ENCODE measurements around the gene CAMSAP1. TPM values are rescaled to one million over a fixed set of nuclear protein-coding genes. Genes with fewer than 3 reads are reported as not detected.

CAMSAP1 gene
- polyA plus RNA-seq, 3 donors = 0.71 to 9.0 (median 0.75) TPM

GRCh38 chr9:135761150-135761844, 146.0 kb downstream of the CAMSAP1 start:
- Mint-ChIP-seq H3K36me3 (no peaks in the 10 kb centered on the region), H3K27ac (peak overlapping the region in 2 of 7 donors; percentile 68 to 86), H3K9me3 (peaks cover 14 to 21% (median 18%) of the 10 kb centered on the region in 7 donors), H3K27me3 (ENCODE audit: low read depth in 3 of 3) (peaks cover 0 to 6% (median 2%) of the 10 kb centered on the region in 3 donors), H3K4me3 (no peak overlapping the region), H3K4me1 (no peaks in the 10 kb centered on the region)
- Histone ChIP-seq H3K4me1 (ENCODE audit: control insufficient read depth in 1 of 2, insufficient read depth in 2 of 2, low read length in 2 of 2) (no peaks in the 10 kb centered on the region), H3K9ac (ENCODE audit: insufficient read depth, low read length, poor library complexity, severe bottlenecking) (no peak overlapping the region), H3K4me2 (replicated peaks; ENCODE audit: extremely low read depth, low read length, poor library complexity, severe bottlenecking) (no peak overlapping the region), H3K4me3 (replicated peaks in 1 of 3; ENCODE audit: low read depth in 2 of 3, low read length in 3 of 3) (no peak overlapping the region), H3K79me2 (ENCODE audit: insufficient read depth, low read length) (no peaks in the 10 kb centered on the region), H3K9me3 (replicated peaks in 1 of 2; ENCODE audit: control insufficient read depth in 1 of 2, insufficient read depth in 1 of 2, low read length in 2 of 2) (peaks cover 12 to 17% of the 10 kb centered on the region in 2 donors), H4K20me1 (ENCODE audit: insufficient read depth, low read length) (no peaks in the 10 kb centered on the region), H2AFZ (ENCODE audit: insufficient read depth, low read depth, low read length, poor library complexity, severe bottlenecking) (no peak overlapping the region), H3K27me3 (ENCODE audit: control insufficient read depth in 2 of 2, insufficient read depth in 2 of 2, low read length in 2 of 2) (no peaks in the 10 kb centered on the region), H3K36me3 (replicated peaks in 1 of 2; ENCODE audit: control insufficient read depth in 1 of 2, insufficient read depth in 2 of 2, low read length in 2 of 2) (no peaks in the 10 kb centered on the region), H3K27ac (ENCODE audit: low read depth in 1 of 2, low read length in 2 of 2) (no peak overlapping the region)
- intact Hi-C loops (cut with micrococcal nuclease) = no loop called here
- no peak for TF ChIP-seq CTCF (IDR thresholded peaks at IDR 0.05)
- WGBS (ENCODE audit: insufficient coverage) = 87% methylated on average over 15 of the region's 20 CpGs
- no peak for DNase-seq

- H3K4me2 ChIP-seq (replicated peaks; ENCODE audit: extremely low read depth, low read length, poor library complexity, severe bottlenecking) = no peak overlapping the region
- DNase-seq = no peak
- no peak overlapping the region for H3K4me3 ChIP-seq (replicated peaks in 1 of 3; ENCODE audit: low read depth in 2 of 3, low read length in 3 of 3)
- H3K4me3 Mint-ChIP-seq = no peak overlapping the region
- no peak overlapping the region for H2AFZ ChIP-seq (ENCODE audit: insufficient read depth, low read depth, low read length, poor library complexity, severe bottlenecking)
- H3K27ac ChIP-seq (ENCODE audit: low read depth in 1 of 2, low read length in 2 of 2) = no peak overlapping the region
- no peaks in the 10 kb centered on the region for H3K36me3 Mint-ChIP-seq
- peaks cover 0 to 6% (median 2%) of the 10 kb centered on the region in 3 donors for H3K27me3 Mint-ChIP-seq (ENCODE audit: low read depth in 3 of 3)
- intact Hi-C loops (cut with micrococcal nuclease) = no loop called here
- H3K27ac Mint-ChIP-seq = peak overlapping the region in 1 of 7 donors; percentile 19
- H3K79me2 ChIP-seq (ENCODE audit: insufficient read depth, low read length) = no peaks in the 10 kb centered on the region
- H3K9me3 ChIP-seq (replicated peaks in 1 of 2; ENCODE audit: control insufficient read depth in 1 of 2, insufficient read depth in 1 of 2, low read length in 2 of 2) = peaks cover 4 to 9% of the 10 kb centered on the region in 2 donors
- peaks cover 8 to 14% (median 11%) of the 10 kb centered on the region in 7 donors for H3K9me3 Mint-ChIP-seq
- H3K36me3 ChIP-seq (replicated peaks in 1 of 2; ENCODE audit: control insufficient read depth in 1 of 2, insufficient read depth in 2 of 2, low read length in 2 of 2) = no peaks in the 10 kb centered on the region
- H3K27me3 ChIP-seq (ENCODE audit: control insufficient read depth in 2 of 2, insufficient read depth in 2 of 2, low read length in 2 of 2) = no peaks in the 10 kb centered on the region
- no peaks in the 10 kb centered on the region for H3K4me1 Mint-ChIP-seq
- WGBS (ENCODE audit: insufficient coverage) = 87% methylated on average over 12 of the region's 12 CpGs
- no peak overlapping the region for H3K9ac ChIP-seq (ENCODE audit: insufficient read depth, low read length, poor library complexity, severe bottlenecking)
- H4K20me1 ChIP-seq (ENCODE audit: insufficient read depth, low read length) = no peaks in the 10 kb centered on the region
- no peak for TF ChIP-seq CTCF (IDR thresholded peaks at IDR 0.05)
- H3K4me1 ChIP-seq (ENCODE audit: control insufficient read depth in 1 of 2, insufficient read depth in 2 of 2, low read length in 2 of 2) = no peaks in the 10 kb centered on the region
Observed at GRCh38 chr9:135760465-135760864, 146.9 kb downstream of the CAMSAP1 start.

Measured in CD14-positive monocyte (primary cell).